Activated naive CD8-positive, alpha-beta T cell treated with anti-CD3 and anti-CD28 coated beads, Interleukin-2, amount 50 U/mL, for 24 hours (primary cell): ENCODE measurements around the gene SHF.

Experiments used
- ATAC-seq: fragments of 150-1000 bp; cut with Tn5 transposase; one replicate; pipeline ENCODE4 v1.10.0; 2021
- DNase-seq: peaks from one replicate; pipeline ENCODE4 v3.0.0; 2021
- H3K27ac Mint-ChIP-seq: one replicate; pipeline ENCODE4 v1.8.0; 2021; ENCODE audit warnings: mild to moderate bottlenecking, mixed read lengths
- H3K27me3 Mint-ChIP-seq: one replicate; pipeline ENCODE4 v1.8.0; 2021; ENCODE audit warnings: mixed read lengths
- H3K36me3 Mint-ChIP-seq: one replicate; pipeline ENCODE4 v1.8.0; 2021; ENCODE audit warnings: low read depth, mixed read lengths
- H3K4me1 Mint-ChIP-seq: one replicate; pipeline ENCODE4 v1.8.0; 2021; ENCODE audit warnings: mixed read lengths
- H3K4me3 Mint-ChIP-seq: one replicate; pipeline ENCODE4 v1.8.0; 2021; ENCODE audit warnings: mild to moderate bottlenecking, moderate library complexity, mixed read lengths
- H3K9me3 Mint-ChIP-seq: one replicate; pipeline ENCODE4 v1.8.0; 2021; ENCODE audit warnings: mixed read lengths

The SHF gene

GRCh38 chr15:45205192-45205591 lies 17.4 kb upstream of the SHF start:
- no peaks in the 10 kb centered on the region for H3K9me3 Mint-ChIP-seq
- ATAC-seq (peak; percentile 27), DNase-seq (peak; percentile 74)
- peaks cover 4% of the 10 kb centered on the region for H3K27me3 Mint-ChIP-seq
- no peak overlapping the region for H3K4me3 Mint-ChIP-seq
- H3K4me1 Mint-ChIP-seq = peaks cover 3% of the 10 kb centered on the region
- no peak overlapping the region for H3K27ac Mint-ChIP-seq
- H3K36me3 Mint-ChIP-seq = no peaks in the 10 kb centered on the region

- Mint-ChIP-seq H3K27me3 (peaks cover 4% of the 10 kb centered on the region), H3K36me3 (peaks cover 3% of the 10 kb centered on the region), H3K4me3 (no peak overlapping the region), H3K9me3 (no peaks in the 10 kb centered on the region), H3K27ac (no peak overlapping the region), H3K4me1 (peaks cover 16% of the 10 kb centered on the region)
- ATAC-seq = no peak
- no peak for DNase-seq
These were observed 15.4 kb upstream of the SHF start for GRCh38 chr15:45203182-45203581.

- no peak for ATAC-seq
- Mint-ChIP-seq H3K4me1 (peaks cover 22% of the 10 kb centered on the region), H3K36me3 (peaks cover 3% of the 10 kb centered on the region), H3K9me3 (no peaks in the 10 kb centered on the region), H3K4me3 (no peak overlapping the region), H3K27ac (no peak overlapping the region), H3K27me3 (no peaks in the 10 kb centered on the region)
- DNase-seq = no peak
These were observed 14.1 kb upstream of the SHF start for GRCh38 chr15:45201869-45202268.

GRCh38 chr15:45201557-45201859 lies 13.7 kb upstream of the SHF start:
- ATAC-seq (no peak), DNase-seq (no peak)
- peaks cover 3% of the 10 kb centered on the region for H3K36me3 Mint-ChIP-seq
- H3K4me1 Mint-ChIP-seq = peaks cover 22% of the 10 kb centered on the region
- no peaks in the 10 kb centered on the region for H3K27me3 Mint-ChIP-seq
- no peaks in the 10 kb centered on the region for H3K9me3 Mint-ChIP-seq
- no peak overlapping the region for H3K4me3 Mint-ChIP-seq
- H3K27ac Mint-ChIP-seq = no peak overlapping the region

GRCh38 chr15:45200799-45201556 lies 13.2 kb upstream of the SHF start:
- Mint-ChIP-seq H3K27me3 (no peaks in the 10 kb centered on the region), H3K4me3 (no peak overlapping the region), H3K9me3 (no peaks in the 10 kb centered on the region), H3K36me3 (peaks cover 3% of the 10 kb centered on the region), H3K27ac (no peak overlapping the region), H3K4me1 (peaks cover 22% of the 10 kb centered on the region)
- peak; percentile 87 for DNase-seq
- peak; percentile 40 for ATAC-seq

GRCh38 chr15:45200001-45200798 lies 12.4 kb upstream of the SHF start:
- DNase-seq (peak; percentile 93), ATAC-seq (peak; percentile 57)
- H3K4me1 Mint-ChIP-seq = peaks cover 22% of the 10 kb centered on the region
- H3K27ac Mint-ChIP-seq = no peak overlapping the region
- H3K4me3 Mint-ChIP-seq = no peak overlapping the region
- H3K9me3 Mint-ChIP-seq = no peaks in the 10 kb centered on the region
- H3K36me3 Mint-ChIP-seq = peaks cover 3% of the 10 kb centered on the region
- H3K27me3 Mint-ChIP-seq = no peaks in the 10 kb centered on the region

- Mint-ChIP-seq H3K27me3 (no peaks in the 10 kb centered on the region), H3K27ac (no peak overlapping the region), H3K9me3 (no peaks in the 10 kb centered on the region), H3K36me3 (peaks cover 3% of the 10 kb centered on the region), H3K4me3 (no peak overlapping the region), H3K4me1 (peaks cover 19% of the 10 kb centered on the region)
- ATAC-seq (no peak), DNase-seq (peak; percentile 43)
These were observed 11.5 kb upstream of the SHF start for GRCh38 chr15:45199136-45199810.

- H3K4me1 Mint-ChIP-seq = peaks cover 19% of the 10 kb centered on the region
- DNase-seq (peak; percentile 88), ATAC-seq (peak; percentile 67)
- H3K4me3 Mint-ChIP-seq = no peak overlapping the region
- no peaks in the 10 kb centered on the region for H3K9me3 Mint-ChIP-seq
- no peak overlapping the region for H3K27ac Mint-ChIP-seq
- H3K36me3 Mint-ChIP-seq = peaks cover 3% of the 10 kb centered on the region
- H3K27me3 Mint-ChIP-seq = no peaks in the 10 kb centered on the region
These were observed 10.8 kb upstream of the SHF start for GRCh38 chr15:45198337-45199135.

GRCh38 chr15:45197512-45197911 lies 9.7 kb upstream of the SHF start:
- H3K36me3 Mint-ChIP-seq = peaks cover 3% of the 10 kb centered on the region

GRCh38 chr15:45187578-45187893 lies 230 bp downstream of the SHF start:
- Mint-ChIP-seq H3K4me1 (peaks cover 27% of the 10 kb centered on the region), H3K36me3 (no peaks in the 10 kb centered on the region), H3K9me3 (no peaks in the 10 kb centered on the region), H3K4me3 (no peak overlapping the region), H3K27ac (no peak overlapping the region), H3K27me3 (peaks cover 6% of the 10 kb centered on the region)
- ATAC-seq = no peak
- DNase-seq = no peak

More at GRCh38 chr15:45197512-45197911, 9.7 kb upstream of the SHF start:
- Mint-ChIP-seq H3K9me3 (no peaks in the 10 kb centered on the region), H3K27ac (peak overlapping the region; percentile 25), H3K4me3 (no peak overlapping the region), H3K4me1 (peaks cover 19% of the 10 kb centered on the region), H3K27me3 (no peaks in the 10 kb centered on the region)
- ATAC-seq (no peak), DNase-seq (peak; percentile 3)

GRCh38 chr15:45186771-45187577 lies 792 bp downstream of the SHF start:
- peaks cover 27% of the 10 kb centered on the region for H3K4me1 Mint-ChIP-seq
- H3K36me3 Mint-ChIP-seq = no peaks in the 10 kb centered on the region
- ATAC-seq = no peak
- no peaks in the 10 kb centered on the region for H3K9me3 Mint-ChIP-seq
- no peak for DNase-seq
- peak overlapping the region; percentile 81 for H3K4me3 Mint-ChIP-seq
- peaks cover 6% of the 10 kb centered on the region for H3K27me3 Mint-ChIP-seq
- peak overlapping the region; percentile 66 for H3K27ac Mint-ChIP-seq

GRCh38 chr15:45185903-45186770 lies 1.6 kb downstream of the SHF start:
- Mint-ChIP-seq H3K9me3 (no peaks in the 10 kb centered on the region), H3K4me3 (peak overlapping the region; percentile 81), H3K27me3 (peaks cover 6% of the 10 kb centered on the region), H3K4me1 (peaks cover 30% of the 10 kb centered on the region), H3K27ac (peak overlapping the region; percentile 66), H3K36me3 (no peaks in the 10 kb centered on the region)
- ATAC-seq (no peak), DNase-seq (no peak)
